OCI-M2 (cell line): ENCODE results near the gene ADCY1.
"Not testable (repeated sequence)": the region's sequence is repeated elsewhere in the genome, so short reads cannot be mapped to it uniquely, and the experiment has no call there.

Experiments
- DNase-seq: peaks from one replicate; lab custom pipeline; 2025; ENCODE audit not compliant: unreplicated experiment; lab: John Stamatoyannopoulos, UW

Gene ADCY1

GRCh38 chr7:45708046-45708950, 134.1 kb downstream of the ADCY1 start:
- no peak for DNase-seq

GRCh38 chr7:45709168-45710042, 135.2 kb downstream of the ADCY1 start:
- no peak for DNase-seq

GRCh38 chr7:45710271-45711160, 136.3 kb downstream of the ADCY1 start:
- no peak for DNase-seq

GRCh38 chr7:45711161-45711490, 137.0 kb downstream of the ADCY1 start:
- no peak for DNase-seq

GRCh38 chr7:45712057-45712689, 138.0 kb downstream of the ADCY1 start:
- no peak for DNase-seq

- no peak for DNase-seq
Measured at GRCh38 chr7:45712872-45713668, 138.9 kb downstream of the ADCY1 start.

GRCh38 chr7:45713669-45714520, 139.7 kb downstream of the ADCY1 start:
- no peak for DNase-seq

- no peak for DNase-seq
Measured at GRCh38 chr7:45714521-45714820, 140.3 kb downstream of the ADCY1 start.

GRCh38 chr7:45715471-45716352, 141.5 kb downstream of the ADCY1 start:
- DNase-seq: no peak

- DNase-seq: no peak
Measured at GRCh38 chr7:45716380-45717203, 142.4 kb downstream of the ADCY1 start.

GRCh38 chr7:45717537-45718235, 143.5 kb downstream of the ADCY1 start:
- no peak for DNase-seq

- DNase-seq: no peak
Measured at GRCh38 chr7:45718464-45719330, 144.5 kb downstream of the ADCY1 start.

- DNase-seq: no peak
Measured at GRCh38 chr7:45720989-45721388, 146.8 kb downstream of the ADCY1 start.

- DNase-seq: no peak
Measured at GRCh38 chr7:45721686-45722598, 147.8 kb downstream of the ADCY1 start.

GRCh38 chr7:45725231-45725630, 151.1 kb downstream of the ADCY1 start:
- not testable (repeated sequence) for DNase-seq
